Fibroblast of lung (primary cell): ENCODE data around the gene CHMP2A.

Source experiments
- EZH2 ChIP-seq: IDR thresholded peaks from 2 replicates; pipeline ENCODE4 v1.5.1; 2012; ENCODE audit warnings: low read length, control low read depth, mild to moderate bottlenecking; ENCODE audit errors: missing control alignments
- TF ChIP-seq, protein P1 (sequence below), 2 donors: IDR thresholded peaks in 1 of 2; conservative IDR thresholded peaks in 1 of 2; 1 replicate in 1 of 2; 2 replicates in 1 of 2; pipeline ENCODE4 v1.5.1; 2011 to 2012; ENCODE audit warnings: low read length in 2 of 2, control low read depth in 1 of 2, inconsistent platforms in 1 of 2, low read depth in 1 of 2, mild to moderate bottlenecking in 1 of 2

DNA sequence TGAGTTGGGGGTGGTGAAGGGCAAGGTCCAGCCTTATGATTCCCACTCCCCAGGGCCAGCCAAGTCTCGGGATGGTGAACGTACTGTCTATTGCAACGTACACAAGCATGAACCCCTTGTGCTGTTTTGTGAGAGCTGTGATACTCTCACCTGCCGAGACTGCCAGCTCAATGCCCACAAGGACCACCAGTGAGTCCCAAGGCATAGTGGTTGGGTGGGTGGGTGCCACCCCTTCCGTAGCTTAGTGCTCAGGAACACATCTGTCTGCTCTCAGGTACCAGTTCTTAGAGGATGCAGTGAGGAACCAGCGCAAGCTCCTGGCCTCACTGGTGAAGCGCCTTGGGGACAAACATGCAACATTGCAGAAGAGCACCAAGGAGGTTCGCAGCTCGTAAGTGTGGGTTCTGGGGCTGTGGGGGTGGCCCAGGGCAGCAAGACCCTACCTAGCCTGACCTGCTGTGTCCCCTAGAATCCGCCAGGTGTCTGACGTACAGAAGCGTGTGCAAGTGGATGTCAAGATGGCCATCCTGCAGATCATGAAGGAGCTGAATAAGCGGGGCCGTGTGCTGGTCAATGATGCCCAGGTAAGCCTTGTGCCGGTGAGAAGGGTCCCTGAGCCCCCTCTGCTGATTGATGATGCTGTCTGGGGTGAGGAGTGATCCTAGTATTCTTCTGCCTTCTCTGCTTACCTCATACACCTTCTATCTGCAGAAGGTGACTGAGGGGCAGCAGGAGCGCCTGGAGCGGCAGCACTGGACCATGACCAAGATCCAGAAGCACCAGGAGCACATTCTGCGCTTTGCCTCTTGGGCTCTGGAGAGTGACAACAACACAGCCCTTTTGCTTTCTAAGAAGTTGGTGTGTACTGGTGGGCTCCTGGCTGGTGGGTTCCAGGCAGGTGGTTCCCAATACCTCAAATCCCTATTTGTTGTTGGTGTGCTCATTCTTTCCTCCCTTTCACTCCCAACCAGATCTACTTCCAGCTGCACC is 7.3 kb downstream of the CHMP2A start:
- TF ChIP-seq, protein P1, sequence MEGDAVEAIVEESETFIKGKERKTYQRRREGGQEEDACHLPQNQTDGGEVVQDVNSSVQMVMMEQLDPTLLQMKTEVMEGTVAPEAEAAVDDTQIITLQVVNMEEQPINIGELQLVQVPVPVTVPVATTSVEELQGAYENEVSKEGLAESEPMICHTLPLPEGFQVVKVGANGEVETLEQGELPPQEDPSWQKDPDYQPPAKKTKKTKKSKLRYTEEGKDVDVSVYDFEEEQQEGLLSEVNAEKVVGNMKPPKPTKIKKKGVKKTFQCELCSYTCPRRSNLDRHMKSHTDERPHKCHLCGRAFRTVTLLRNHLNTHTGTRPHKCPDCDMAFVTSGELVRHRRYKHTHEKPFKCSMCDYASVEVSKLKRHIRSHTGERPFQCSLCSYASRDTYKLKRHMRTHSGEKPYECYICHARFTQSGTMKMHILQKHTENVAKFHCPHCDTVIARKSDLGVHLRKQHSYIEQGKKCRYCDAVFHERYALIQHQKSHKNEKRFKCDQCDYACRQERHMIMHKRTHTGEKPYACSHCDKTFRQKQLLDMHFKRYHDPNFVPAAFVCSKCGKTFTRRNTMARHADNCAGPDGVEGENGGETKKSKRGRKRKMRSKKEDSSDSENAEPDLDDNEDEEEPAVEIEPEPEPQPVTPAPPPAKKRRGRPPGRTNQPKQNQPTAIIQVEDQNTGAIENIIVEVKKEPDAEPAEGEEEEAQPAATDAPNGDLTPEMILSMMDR (conservative IDR thresholded peaks at IDR 0.05 in 1 of 2, IDR thresholded peaks at IDR 0.05 in 1 of 2; ENCODE audit: low read depth in 1 of 2, low read length in 2 of 2), result no peak
- no peak for TF ChIP-seq EZH2
